HG03060 (cell line): ENCODE results near the gene MSRB3.

Source experiments
- ATAC-seq: cut with Tn5 transposase; IDR thresholded peaks from one replicate; pipeline ENCODE4 v1.9.1; 2021; ENCODE audit warnings: low read depth, moderate number of reproducible peaks; ENCODE audit not compliant: unreplicated experiment

The MSRB3 gene

DNA sequence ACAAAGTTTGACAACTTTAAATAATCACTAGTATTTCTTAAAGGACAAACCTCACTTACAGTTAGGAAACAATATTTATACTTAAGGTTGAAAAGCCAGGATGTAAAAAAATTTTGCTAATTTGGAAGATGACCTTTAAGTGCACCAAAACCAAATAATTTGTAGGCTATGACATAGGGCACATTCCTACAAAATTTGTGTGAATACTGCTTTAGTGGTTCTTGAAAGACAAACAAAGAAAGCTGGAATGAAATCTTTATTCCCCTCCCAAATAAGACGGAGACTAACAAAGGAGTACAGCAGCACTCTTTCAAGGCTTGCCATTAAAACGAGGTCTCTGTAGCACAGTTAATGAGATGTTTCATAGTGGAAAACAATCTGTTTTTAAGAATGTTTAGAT lies 45.6 kb downstream of the MSRB3 start:
- no peak for ATAC-seq

DNA sequence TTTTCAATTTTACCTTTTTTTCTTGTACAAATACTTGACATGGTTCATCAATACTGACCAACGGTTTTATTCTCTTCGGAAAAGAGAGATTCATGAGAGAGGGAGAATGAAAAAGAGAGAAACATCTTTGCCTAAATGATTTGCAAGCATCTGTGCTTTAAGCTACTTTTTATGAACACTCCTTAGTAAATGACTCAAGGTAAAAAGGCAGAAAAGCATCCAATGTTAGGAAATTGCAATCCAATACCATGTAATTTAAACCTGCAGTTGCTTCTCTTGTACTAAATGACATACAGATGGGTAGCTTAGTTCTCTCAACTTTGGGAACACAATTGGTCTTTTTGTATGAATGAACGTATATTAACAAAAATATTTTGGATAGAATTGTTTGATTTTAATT lies 46.1 kb downstream of the MSRB3 start:
- no peak for ATAC-seq

DNA sequence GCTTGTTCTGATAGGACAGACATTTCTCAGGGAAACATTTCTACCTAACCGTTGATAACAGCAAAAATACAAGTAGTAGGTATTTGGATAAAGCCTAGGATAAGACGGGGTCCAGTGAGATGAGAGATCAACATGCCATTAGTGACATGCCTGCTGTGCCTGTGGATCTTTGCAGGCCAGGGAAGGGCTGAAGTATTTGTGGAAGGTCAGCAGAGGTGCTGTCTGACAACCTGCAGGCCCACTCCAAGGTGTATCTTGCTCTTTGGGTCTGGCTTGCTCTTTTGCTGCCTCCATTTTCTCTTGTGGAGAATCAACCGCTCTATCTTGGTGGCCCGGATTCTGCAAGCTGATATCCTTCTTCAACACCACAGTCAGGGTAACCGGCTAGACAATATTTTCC lies 46.7 kb downstream of the MSRB3 start:
- ATAC-seq: no peak

DNA sequence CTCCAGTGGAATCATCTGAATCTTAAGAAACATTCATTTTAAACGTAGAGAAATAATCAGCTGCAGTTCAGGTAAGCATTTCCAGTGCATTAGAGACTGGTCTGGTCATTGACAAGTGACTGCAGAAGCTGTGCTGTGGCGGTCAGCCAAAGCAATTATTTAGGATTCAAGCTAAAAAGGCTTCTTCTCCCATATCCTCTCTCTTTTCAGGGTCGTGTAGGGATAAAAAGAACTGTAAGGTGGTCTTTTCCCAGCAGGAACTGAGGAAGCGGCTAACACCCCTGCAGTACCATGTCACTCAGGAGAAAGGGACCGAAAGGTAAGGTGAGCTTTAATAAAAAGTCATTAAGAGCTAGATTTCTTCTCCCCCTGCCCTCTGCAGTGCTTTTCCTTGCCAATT lies 48.1 kb downstream of the MSRB3 start:
- ATAC-seq: no peak

DNA sequence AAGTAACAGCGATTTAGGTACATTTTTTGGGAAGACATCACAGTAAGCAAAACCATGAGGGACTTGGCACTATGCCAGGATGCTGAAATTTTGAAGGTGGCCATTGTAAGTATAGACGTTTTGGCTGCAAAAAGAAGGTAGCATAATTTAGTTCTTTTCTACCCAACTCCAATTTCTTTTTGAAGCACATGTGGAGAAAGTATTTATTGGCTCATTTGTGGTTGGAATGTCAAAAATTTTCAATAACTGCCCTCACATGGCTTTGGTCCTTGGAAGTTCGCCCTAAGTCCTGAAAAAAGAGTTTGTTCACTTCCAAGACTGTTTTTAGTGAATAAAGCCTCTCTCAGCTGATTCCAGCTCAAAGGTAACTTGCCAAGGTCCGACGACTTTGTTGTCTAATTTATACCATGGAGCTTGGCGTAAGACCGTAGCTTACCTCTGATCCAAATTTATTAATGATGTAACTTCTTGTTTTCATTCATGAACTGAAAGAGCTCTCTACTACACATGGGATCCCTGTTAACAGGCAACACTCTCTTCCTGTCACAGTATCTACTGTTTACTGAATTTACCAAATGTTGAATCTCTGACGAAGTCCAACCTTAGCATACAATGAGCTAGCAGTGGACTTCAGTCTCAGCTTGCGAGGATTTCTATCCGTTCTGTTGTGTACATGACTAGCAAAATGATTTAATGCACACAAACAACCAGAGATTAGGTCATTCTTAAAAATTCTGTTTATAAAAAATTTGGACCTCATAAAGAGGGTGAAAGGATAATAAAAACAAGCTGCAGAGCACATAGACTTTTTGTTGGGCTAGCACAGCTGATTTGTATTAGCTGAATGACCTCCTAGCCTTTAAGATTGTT lies 49.0 kb downstream of the MSRB3 start:
- no peak for ATAC-seq

DNA sequence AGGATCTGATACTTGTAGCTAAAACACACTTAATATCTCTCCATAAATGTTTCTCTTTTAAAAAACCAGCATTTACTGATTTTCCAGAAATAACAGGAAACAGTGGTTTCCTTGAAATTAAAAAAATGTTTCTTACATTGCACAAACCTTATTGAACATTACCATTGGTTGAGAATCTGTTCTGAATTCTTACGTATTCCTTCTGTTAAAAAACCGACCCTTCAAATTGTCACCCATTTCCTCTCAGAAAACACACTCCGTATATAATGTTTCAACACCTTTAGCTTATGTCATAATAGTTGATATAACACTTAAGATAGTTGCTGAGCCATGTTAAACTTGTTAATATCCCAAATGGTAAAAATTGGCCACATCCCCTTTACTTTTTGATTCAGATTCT lies 51.2 kb downstream of the MSRB3 start:
- ATAC-seq: no peak

DNA sequence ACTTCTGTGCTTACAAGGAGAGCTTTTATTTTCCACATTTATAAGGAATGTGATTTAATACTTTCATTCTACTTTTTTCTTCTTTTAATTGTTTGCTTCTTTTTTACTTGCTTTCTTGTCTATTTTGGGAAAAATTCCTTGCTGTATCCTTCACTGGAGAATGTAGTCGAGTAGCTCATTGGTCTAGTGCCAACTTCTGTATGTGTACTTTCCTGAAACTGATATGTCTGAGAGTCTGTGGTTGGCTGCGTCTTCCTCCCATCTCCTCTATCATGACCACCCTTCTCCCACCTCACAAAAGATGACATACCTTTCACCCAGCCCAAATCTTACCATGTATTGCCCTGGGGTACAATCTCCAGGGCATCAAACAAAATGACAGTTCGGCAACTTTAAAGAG lies 51.8 kb downstream of the MSRB3 start:
- ATAC-seq: no peak

DNA sequence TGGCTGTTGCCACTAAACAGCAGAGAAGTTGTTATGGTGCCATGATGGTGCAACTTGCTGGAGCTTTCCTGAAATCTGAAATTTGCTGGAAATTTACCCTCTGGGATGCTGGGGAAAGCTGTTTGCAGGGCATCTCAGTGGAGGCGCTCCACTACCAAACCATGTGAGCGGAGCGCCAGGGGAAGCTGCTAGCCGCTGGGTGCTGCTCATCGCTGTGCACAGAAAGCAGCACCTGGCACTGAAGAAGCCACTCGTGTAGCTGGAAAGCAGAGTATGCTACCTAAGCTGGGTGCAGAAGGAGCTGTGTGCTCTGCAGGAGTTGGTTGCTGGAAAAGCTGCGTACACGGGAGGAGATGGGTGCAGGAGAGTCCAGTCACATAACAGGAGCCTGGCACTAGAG lies 53.0 kb downstream of the MSRB3 start:
- ATAC-seq: no peak

DNA sequence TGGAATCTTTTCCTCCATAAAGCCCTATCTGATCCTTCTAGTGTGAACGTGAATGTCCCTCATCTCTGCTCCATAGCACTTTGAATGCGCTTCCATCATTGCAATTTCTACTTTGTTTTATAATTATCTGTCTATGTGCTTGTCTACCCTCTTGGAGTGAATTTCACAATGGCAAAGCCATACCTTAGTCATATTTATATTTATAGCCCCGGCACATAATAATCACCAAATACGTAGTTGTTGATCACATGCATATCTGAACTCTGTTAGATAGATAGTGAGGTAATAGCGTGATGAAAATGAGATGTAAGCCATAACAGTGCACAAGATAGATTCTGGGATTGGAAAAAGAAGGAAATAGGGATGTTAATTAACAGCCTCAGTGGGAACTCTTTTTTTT lies 55.2 kb downstream of the MSRB3 start:
- no peak for ATAC-seq

DNA sequence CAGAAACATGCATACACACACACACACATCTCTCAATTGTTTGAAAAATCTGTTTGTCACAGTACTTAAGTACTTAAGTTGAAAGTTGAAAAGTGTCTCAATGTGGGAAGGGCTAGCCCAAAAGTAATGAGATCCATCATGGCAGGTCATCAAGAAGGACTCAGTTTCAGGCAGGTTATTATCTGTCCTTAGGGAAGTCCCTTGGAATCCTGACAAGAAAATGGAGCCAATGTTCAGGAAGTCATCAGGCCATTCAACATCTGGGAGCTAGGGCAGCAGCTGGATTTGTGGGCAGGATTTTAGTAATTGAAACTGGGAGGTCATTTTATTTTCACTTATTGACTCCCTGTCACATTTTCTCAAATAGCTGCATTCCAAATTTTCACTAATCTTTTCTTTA lies 56.0 kb downstream of the MSRB3 start:
- ATAC-seq: no peak

DNA sequence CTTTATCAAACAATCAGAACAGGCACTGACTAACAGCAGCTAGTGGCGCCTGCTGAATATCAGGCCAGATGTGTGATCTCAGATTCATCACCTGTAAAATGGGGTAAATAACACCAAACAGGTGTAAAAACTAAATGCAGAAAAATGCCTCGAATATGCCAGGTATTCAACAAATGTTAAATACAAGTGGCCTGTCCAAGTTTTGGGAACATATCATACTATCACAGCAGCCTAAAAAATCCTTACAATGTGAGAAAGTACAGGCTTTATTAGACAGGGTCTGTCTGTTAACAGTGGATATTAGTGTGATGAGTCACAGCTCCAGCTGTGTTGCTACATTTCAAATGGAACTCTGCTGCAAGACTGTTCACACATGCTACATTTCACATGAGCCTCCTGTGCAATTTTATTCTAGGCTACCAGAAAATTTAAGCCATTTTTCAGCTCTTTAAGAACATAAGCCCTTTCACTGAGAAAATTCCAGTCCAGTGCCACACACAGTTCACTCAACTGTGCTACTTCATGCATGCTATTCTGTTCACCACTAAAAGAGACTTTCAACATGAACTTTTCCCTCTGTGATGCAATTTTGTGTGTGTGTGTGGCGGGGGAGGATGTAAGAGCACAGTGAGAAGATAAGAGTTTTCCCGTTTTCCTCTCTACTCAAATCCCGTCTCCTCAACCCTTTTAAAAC lies 56.7 kb downstream of the MSRB3 start:
- no peak for ATAC-seq

DNA sequence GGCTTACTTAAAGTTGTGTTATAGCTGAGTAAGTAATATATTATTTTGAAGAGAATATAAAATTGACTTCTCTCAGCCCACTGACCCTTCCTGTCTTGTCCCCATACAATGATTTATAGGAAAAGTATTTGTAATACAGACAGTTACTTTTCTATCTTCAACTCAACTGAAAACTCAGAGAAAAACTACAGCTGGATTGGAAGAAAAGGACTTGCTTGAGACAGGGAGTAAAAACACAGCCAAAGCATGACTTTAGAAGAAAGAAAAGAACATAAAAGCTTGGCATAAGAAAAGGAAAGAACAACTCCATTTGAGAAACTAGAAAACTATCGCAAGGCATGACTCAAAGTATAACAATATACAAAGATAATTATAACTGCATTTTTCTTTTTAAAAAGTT lies 57.5 kb downstream of the MSRB3 start:
- ATAC-seq: no peak

DNA sequence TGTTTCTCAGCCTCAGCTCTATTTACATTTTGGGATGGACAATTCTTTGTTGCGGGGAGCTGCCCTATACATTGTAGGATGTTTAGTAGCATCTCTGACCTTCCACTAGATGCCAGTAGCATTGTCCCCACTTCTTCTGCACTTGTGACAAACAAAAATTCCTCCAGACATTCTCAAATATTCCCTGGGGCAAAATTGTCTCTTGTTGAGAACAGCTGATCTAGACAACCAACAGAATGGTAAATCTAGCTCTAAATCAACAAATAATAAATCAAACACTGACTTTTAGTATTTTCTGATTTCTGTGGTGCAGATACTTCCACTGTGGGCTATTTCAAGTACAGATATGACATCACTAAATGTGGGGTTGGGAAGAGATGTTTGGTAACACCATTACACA lies 60.7 kb downstream of the MSRB3 start:
- no peak for ATAC-seq

DNA sequence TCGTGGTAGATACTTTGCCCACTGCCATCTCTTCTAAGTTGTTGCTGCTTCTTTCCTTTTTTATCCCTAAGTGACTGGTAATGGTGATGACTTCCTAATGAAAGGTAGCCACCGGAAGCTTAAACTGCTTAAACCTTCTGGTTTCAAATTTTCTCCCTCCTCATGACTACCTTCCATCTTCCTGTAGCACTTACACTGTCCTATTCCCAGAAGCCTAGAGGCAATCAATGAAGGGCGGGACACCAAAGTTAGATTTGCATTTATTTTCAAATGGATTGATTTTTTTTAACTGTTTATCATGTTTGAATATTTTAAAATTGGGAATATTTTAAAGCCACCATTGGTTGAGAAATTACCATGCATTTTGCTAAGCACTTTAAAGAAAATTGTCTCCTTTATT lies 64.7 kb downstream of the MSRB3 start:
- no peak for ATAC-seq

DNA sequence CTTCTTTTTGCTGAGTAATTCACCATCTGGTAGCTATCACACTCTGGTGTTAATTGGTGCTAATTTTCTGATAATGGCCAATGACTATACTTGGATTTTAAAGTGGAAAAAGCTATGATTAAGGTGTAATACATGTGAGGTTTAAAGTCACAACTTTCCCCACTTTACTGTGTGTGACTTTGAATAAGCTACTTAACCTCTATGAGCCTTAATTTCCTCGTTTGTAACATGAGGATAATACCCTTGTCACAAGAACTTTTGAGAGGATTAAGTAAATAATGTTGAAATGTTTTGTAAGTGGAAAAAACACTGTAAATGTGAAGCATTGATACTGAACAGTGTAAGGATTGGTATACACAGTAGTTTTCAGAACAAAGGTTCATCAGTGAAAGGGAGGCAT lies 65.3 kb downstream of the MSRB3 start:
- ATAC-seq: no peak

DNA sequence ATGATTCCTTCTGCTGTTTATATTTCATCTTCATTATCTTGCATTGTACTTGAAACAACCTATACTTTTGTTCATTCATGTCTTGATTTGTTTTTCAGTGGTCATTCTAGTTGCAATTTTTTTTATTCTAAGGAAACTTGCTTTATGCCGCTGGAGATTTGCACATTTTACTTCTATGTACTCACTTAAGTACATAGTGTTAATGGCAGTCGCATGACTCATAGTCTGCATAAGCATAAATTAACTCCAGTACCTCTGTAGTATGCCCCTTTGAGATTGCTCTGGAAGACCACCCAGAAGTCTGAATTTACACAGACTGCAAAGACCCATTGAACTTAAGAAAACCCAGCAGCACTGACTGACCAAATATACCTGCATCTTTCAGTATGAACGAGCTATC lies 77.0 kb downstream of the MSRB3 start:
- ATAC-seq: no peak

DNA sequence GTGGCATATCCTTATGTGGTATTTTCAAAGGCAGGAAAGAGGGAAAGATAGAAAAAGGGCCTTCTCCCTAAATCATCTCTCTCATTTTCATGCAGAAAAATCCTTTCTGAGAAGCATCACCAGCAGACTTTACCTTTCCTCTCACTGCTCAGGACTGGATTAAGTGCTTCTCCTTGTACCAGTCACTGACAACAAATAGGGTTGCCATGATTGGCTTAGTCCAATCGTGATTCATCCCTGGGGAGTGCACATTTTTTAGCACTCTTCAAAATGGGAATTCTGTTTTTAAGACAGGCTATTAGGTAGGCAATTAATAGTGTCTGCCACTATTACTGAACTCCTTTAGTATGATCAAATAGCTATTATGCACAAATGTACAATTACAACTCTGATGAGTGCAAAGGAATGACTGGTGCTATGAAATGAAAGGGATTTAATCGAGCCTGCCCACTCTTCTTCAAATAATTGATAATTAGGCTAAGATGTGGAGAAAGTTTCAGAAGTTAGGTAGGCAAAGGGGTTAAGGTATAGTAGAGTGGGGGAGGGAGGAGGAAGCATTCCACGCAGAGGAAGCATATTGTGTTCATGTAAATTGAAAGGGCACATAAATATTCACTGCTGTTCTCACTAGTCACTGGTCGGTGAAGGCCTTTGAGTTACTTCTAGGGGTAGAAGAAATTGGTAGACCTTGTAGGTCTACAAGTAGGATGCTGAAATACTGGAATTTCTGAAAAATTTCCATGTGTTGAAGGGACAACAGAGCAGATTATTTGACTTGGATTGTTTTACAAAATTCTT lies 84.0 kb downstream of the MSRB3 start:
- no peak for ATAC-seq

DNA sequence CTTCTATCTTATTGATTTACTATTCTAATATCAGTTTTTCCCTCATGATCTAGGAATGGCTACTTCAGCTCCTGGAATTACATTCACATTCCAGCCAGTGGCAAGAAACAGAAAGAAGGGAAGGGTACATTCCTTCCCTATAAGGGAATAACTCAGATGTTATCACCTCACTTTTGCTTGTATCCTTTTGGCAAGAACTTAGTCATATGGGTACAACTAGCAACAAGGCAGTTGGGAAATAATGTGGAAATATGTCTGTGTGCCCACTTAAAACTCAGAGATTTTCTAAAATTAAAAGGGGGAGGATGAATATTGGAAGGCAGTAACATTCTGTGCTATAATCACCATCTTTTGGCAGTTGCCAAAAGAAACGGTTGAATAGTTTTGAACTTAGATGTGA lies 85.6 kb downstream of the MSRB3 start:
- no peak for ATAC-seq

DNA sequence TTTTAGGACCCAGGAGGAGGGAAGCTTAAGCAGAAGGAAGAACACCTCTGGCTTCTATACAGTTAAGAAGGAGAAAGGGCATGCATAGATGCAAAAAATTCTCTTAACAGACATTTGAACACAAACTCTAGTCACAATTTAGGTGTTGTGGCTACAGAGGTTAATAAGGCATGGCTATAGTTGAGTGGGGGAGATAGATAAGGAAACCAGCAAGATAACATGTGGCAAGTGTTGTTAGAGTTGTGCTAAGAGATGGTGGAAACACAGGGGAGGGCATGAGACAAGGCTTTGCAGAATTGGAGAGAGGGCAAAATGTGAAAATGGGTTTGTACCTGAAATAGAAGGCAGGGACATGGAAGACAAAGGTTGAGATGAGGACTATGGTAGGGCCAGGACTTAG lies 88.9 kb downstream of the MSRB3 start:
- ATAC-seq: no peak

DNA sequence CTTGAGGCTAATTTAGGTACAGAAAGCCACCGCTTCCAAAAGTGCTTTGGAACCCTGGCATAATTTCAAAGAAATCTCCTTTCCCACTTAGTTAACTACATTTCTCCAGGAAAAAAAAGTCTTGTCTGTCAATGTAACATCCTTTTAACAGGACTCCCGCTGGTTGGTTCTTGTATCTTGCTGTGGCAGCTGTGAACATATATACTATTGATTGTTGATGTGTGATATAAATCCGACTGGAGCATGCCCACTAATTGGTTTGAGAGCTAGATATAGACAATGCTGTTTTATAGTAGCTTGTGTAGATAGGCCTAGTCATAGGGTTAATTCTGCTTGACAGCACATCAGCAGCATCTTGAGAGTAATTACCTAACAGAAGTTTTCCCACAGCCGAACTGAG lies 89.6 kb downstream of the MSRB3 start:
- ATAC-seq: no peak

DNA sequence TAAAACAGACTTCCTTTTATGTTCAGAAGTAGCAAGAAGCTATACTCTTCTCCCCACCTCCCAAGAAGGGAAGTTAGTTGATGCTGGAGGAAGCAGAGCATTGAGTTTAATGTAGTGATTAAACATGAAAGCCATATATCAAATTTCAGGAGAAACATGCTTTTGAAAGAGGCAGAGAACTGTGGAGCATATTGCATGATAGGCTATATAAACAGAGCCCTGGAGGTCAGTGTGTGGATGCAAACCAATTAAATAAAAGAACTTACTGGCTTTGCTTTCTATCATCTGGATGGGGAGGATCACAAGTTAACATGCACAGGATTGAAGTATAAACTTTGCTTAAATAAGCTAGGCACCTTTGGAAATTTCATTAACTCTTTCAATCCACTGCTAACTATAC lies 94.1 kb downstream of the MSRB3 start:
- ATAC-seq: no peak
